H9 (cell line): ENCODE data around the gene ADGRL2. TPM values are rescaled to one million over a fixed set of nuclear protein-coding genes. Genes with fewer than 3 reads are reported as not detected.

Experiments
- DNase-seq: peaks from one replicate; pipeline ENCODE4 v3.0.0-alpha.2; 2017
- H2AFZ ChIP-seq: one replicate; pipeline ENCODE4 v1.6.1; 2013; ENCODE audit warnings: mild to moderate bottlenecking, low read length, control low read depth, moderate library complexity
- H2AK5ac ChIP-seq: 2 replicates; pipeline ENCODE4 v1.6.1; 2013; ENCODE audit warnings: low read length, control low read depth, mixed read lengths; ENCODE audit not compliant: insufficient read length
- H2BK120ac ChIP-seq: one replicate; pipeline ENCODE4 v1.6.1; 2013; ENCODE audit warnings: low read depth, mild to moderate bottlenecking, low read length, control low read depth, inconsistent platforms; ENCODE audit not compliant: poor library complexity, severe bottlenecking
- H2BK12ac ChIP-seq: 2 replicates; pipeline ENCODE4 v1.6.1; 2013; ENCODE audit warnings: low read length, control low read depth, mixed read lengths, low read depth; ENCODE audit not compliant: insufficient read length
- H2BK15ac ChIP-seq: 2 replicates; pipeline ENCODE4 v1.6.1; 2013; ENCODE audit warnings: low read depth, low read length, control low read depth
- H2BK20ac ChIP-seq: one replicate; pipeline ENCODE4 v1.6.1; 2013; ENCODE audit warnings: low read depth, mild to moderate bottlenecking, low read length, control low read depth, inconsistent platforms; ENCODE audit not compliant: poor library complexity, severe bottlenecking
- H2BK5ac ChIP-seq: 2 replicates; pipeline ENCODE4 v1.6.1; 2013; ENCODE audit warnings: low read length, control low read depth, mixed read lengths; ENCODE audit not compliant: insufficient read length
- H3K14ac ChIP-seq: 2 replicates; pipeline ENCODE4 v1.6.1; 2013; ENCODE audit warnings: low read length, control low read depth; ENCODE audit not compliant: insufficient read depth
- H3K18ac ChIP-seq: 2 replicates; pipeline ENCODE4 v1.6.1; 2013; ENCODE audit warnings: low read depth, mild to moderate bottlenecking, mixed read lengths, low read length, control low read depth; ENCODE audit not compliant: insufficient read length
- H3K23ac ChIP-seq: 2 replicates; pipeline ENCODE4 v1.6.1; 2013; ENCODE audit warnings: low read length, control low read depth, mixed read lengths, low read depth; ENCODE audit not compliant: insufficient read length
- H3K23me2 ChIP-seq: 2 replicates; pipeline ENCODE4 v1.6.1; 2013; ENCODE audit warnings: low read depth, mild to moderate bottlenecking, mixed read lengths, low read length, control low read depth; ENCODE audit not compliant: insufficient read length, poor library complexity, severe bottlenecking
- H3K27ac ChIP-seq: 2 replicates; pipeline ENCODE4 v1.5.1; 2013; ENCODE audit warnings: low read length, control low read depth, mixed read lengths, low read depth; ENCODE audit not compliant: insufficient read length
- H3K27me3 ChIP-seq: 2 replicates; pipeline ENCODE4 v1.6.1; 2013; ENCODE audit warnings: low read length, control low read depth, inconsistent platforms; ENCODE audit not compliant: insufficient read depth
- H3K4ac ChIP-seq: 2 replicates; pipeline ENCODE4 v1.6.1; 2013; ENCODE audit warnings: low read depth, mild to moderate bottlenecking, control low read depth, inconsistent platforms, low read length, moderate library complexity
- H3K4me1 ChIP-seq: 2 replicates; pipeline ENCODE4 v1.6.1; 2013; ENCODE audit warnings: low read length, control low read depth, inconsistent platforms; ENCODE audit not compliant: insufficient read depth
- H3K4me2 ChIP-seq: 2 replicates; pipeline ENCODE4 v1.6.1; 2013; ENCODE audit warnings: low read length, control low read depth, mixed read lengths; ENCODE audit not compliant: insufficient read length, insufficient read depth
- H3K56ac ChIP-seq: 2 replicates; pipeline ENCODE4 v1.6.1; 2013; ENCODE audit warnings: low read depth, mild to moderate bottlenecking, mixed read lengths, low read length, control low read depth; ENCODE audit not compliant: insufficient read length
- H3K79me1 ChIP-seq: 2 replicates; pipeline ENCODE4 v1.6.1; 2013; ENCODE audit warnings: low read depth, mild to moderate bottlenecking, moderate library complexity, low read length, control low read depth, inconsistent platforms; ENCODE audit not compliant: insufficient read depth, poor library complexity, severe bottlenecking
- H3K79me2 ChIP-seq: 2 replicates; pipeline ENCODE4 v1.6.1; 2013; ENCODE audit warnings: low read length, control low read depth, inconsistent platforms; ENCODE audit not compliant: insufficient read depth
- H3K9ac ChIP-seq: 2 replicates; pipeline ENCODE4 v1.6.1; 2013; ENCODE audit warnings: low read length, control low read depth, mixed read lengths; ENCODE audit not compliant: insufficient read length; ENCODE audit errors: extremely low read depth
- H3K9me3 ChIP-seq: one replicate; pipeline ENCODE4 v1.6.1; 2013; ENCODE audit warnings: low read depth, low read length, inconsistent platforms; ENCODE audit not compliant: control insufficient read depth
- H3T11ph ChIP-seq: one replicate; pipeline ENCODE4 v1.6.1; 2013; ENCODE audit warnings: mild to moderate bottlenecking, low read length, control low read depth, inconsistent platforms
- H4K20me1 ChIP-seq: one replicate; pipeline ENCODE4 v1.6.1; 2013; ENCODE audit not compliant: control insufficient read depth, insufficient read length, insufficient read depth
- H4K5ac ChIP-seq: 2 replicates; pipeline ENCODE4 v1.6.1; 2013; ENCODE audit warnings: low read depth, mild to moderate bottlenecking, mixed read lengths, low read length, control low read depth; ENCODE audit not compliant: insufficient read length
- H4K8ac ChIP-seq: replicated peaks from 2 replicates; pipeline ENCODE4 v1.6.1; 2013; ENCODE audit warnings: low read length, control low read depth, mixed read lengths, low read depth; ENCODE audit not compliant: insufficient read length
- H4K91ac ChIP-seq: 2 replicates; pipeline ENCODE4 v1.6.1; 2013; ENCODE audit warnings: low read depth, mild to moderate bottlenecking, moderate library complexity, mixed read lengths, low read length, control low read depth; ENCODE audit not compliant: insufficient read length
- H3K27ac Mint-ChIP-seq, 3 experiments: 2 replicates in 2 of 3; 3 replicates in 1 of 3; pipeline ENCODE4 v1.8.0; 2020 to 2021; ENCODE audit warnings: mixed read lengths in 3 of 3, mild to moderate bottlenecking in 1 of 3, moderate library complexity in 1 of 3
- H3K27me3 Mint-ChIP-seq: 2 replicates; pipeline ENCODE4 v1.8.0; 2021; ENCODE audit warnings: low read depth, mild to moderate bottlenecking, moderate library complexity, mixed read lengths
- H3K36me3 Mint-ChIP-seq, 3 experiments: 2 replicates in 2 of 3; 3 replicates in 1 of 3; pipeline ENCODE4 v1.8.0; 2020 to 2021; ENCODE audit warnings: low read depth in 3 of 3, mixed read lengths in 3 of 3; ENCODE audit not compliant: insufficient read depth in 1 of 3
- H3K4me1 Mint-ChIP-seq, 2 experiments: 2 replicates each; pipeline ENCODE4 v1.8.0; 2020; ENCODE audit warnings: mixed read lengths in 2 of 2
- H3K4me3 Mint-ChIP-seq, 2 experiments: 2 replicates in 1 of 2; 3 replicates in 1 of 2; pipeline ENCODE4 v1.8.0; 2020 to 2021; ENCODE audit warnings: mild to moderate bottlenecking in 2 of 2, mixed read lengths in 2 of 2, moderate library complexity in 1 of 2
- H3K9me3 Mint-ChIP-seq, 2 experiments: 2 replicates in 1 of 2; 3 replicates in 1 of 2; pipeline ENCODE4 v1.8.0; 2020; ENCODE audit warnings: mild to moderate bottlenecking in 2 of 2, mixed read lengths in 2 of 2, moderate library complexity in 1 of 2
- WGBS: extraction: QIAGEN DNeasy Blood & Tissue Kit; methylation state at CpG from one replicate; pipeline ENCODE4 v1.1.7; 2013; ENCODE audit warnings: missing lambda C conversion rate, low lambda C conversion rate, mixed read lengths; ENCODE audit not compliant: insufficient read length; ENCODE audit errors: extremely low coverage; 5-methylcytosine and 5-hydroxymethylcytosine counted together
- total RNA-seq: library from RNA; stranded (reverse); gene quantifications from 2 replicates; pipeline ENCODE4 v1.2.1, GENCODE V29; 2021
- TF ChIP-seq, protein P1 (sequence below): fragments of 200-600 bp; sonication (generic); conservative IDR thresholded peaks from 3 replicates; pipeline ENCODE4 v1.8.0; 2021; ENCODE audit warnings: antibody characterized with exemption, mild to moderate bottlenecking

The ADGRL2 gene
- total RNA-seq, 1 experiment from 2014 or later: 119 TPM

DNA sequence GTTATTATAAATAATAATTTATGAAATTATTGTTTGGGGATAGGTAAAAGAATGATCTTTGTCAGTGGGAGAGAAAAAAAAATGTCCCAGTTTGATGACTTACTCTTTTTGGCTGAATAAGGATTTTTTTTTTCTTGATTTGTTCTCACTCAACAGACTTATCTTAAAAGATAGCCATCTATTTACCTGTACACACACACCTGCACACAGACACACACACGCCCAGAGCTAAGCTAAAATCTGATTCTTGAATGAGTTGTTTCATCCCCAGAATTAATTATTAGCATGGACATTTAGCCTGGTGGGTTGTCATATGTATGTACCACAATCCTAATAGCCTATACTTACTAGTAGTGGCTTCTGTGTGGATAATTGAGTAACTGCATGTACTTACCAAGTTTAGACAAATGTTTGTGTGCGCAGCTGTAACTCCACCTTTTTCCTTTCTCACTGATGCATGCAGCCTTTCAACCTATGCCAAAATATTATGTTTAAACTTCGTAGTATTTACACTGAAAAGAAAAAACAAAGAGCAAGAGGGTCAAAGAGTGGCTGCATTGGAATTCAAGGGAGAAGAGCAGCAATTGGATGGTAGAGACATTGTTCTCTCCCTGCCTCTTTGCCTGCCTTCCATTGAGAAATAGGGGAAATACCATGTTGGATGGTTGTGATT lies 174.3 kb downstream of the ADGRL2 start:
- no peak overlapping the region for H3K14ac ChIP-seq
- H3K4me1 ChIP-seq: peaks cover 4% of the 10 kb centered on the region
- no peak overlapping the region for H2BK12ac ChIP-seq
- no peak overlapping the region for H3K9ac ChIP-seq
- no peaks in the 10 kb centered on the region for H4K20me1 ChIP-seq
- no peak overlapping the region for H4K5ac ChIP-seq
- DNase-seq: no peak
- H3K27ac Mint-ChIP-seq: peak overlapping the region; percentile 19 to 94 (median 90); a peak in 6 of 7 replicates
- no peaks in the 10 kb centered on the region for H3K27me3 Mint-ChIP-seq
- no peak overlapping the region for H2BK20ac ChIP-seq
- no peak overlapping the region for H2AFZ ChIP-seq
- no peak overlapping the region for H2BK120ac ChIP-seq
- H3K4me1 Mint-ChIP-seq: peaks cover 49 to 55% of the 10 kb centered on the region in 2 experiments
- H2BK15ac ChIP-seq: no peak overlapping the region
- no peak overlapping the region for H2BK5ac ChIP-seq
- no peaks in the 10 kb centered on the region for H3K79me1 ChIP-seq
- no peaks in the 10 kb centered on the region; the same call in 1 of the 2 replicates for H3K79me2 ChIP-seq
- no peaks in the 10 kb centered on the region for H3K27me3 ChIP-seq
- no peak overlapping the region for H3K4me2 ChIP-seq
- no peak overlapping the region for H3K23ac ChIP-seq
- no peaks in the 10 kb centered on the region for H3K23me2 ChIP-seq
- no peak overlapping the region for H3K4ac ChIP-seq
- no peak overlapping the region for H4K91ac ChIP-seq
- H3K56ac ChIP-seq: no peak overlapping the region
- no CpG with 5 or more reads among the region's 3 CpGs for WGBS
- H3K9me3 ChIP-seq: no peaks in the 10 kb centered on the region
- H2AK5ac ChIP-seq: no peak overlapping the region
- H4K8ac ChIP-seq: no peak overlapping the region
- TF ChIP-seq, protein P1, sequence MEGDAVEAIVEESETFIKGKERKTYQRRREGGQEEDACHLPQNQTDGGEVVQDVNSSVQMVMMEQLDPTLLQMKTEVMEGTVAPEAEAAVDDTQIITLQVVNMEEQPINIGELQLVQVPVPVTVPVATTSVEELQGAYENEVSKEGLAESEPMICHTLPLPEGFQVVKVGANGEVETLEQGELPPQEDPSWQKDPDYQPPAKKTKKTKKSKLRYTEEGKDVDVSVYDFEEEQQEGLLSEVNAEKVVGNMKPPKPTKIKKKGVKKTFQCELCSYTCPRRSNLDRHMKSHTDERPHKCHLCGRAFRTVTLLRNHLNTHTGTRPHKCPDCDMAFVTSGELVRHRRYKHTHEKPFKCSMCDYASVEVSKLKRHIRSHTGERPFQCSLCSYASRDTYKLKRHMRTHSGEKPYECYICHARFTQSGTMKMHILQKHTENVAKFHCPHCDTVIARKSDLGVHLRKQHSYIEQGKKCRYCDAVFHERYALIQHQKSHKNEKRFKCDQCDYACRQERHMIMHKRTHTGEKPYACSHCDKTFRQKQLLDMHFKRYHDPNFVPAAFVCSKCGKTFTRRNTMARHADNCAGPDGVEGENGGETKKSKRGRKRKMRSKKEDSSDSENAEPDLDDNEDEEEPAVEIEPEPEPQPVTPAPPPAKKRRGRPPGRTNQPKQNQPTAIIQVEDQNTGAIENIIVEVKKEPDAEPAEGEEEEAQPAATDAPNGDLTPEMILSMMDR: no peak
- no peak overlapping the region for H3K18ac ChIP-seq
- no peak overlapping the region for H3K4me3 Mint-ChIP-seq
- no peak overlapping the region for H3K27ac ChIP-seq
- no peaks in the 10 kb centered on the region for H3K9me3 Mint-ChIP-seq
- peaks cover 4 to 32% (median 20%) of the 10 kb centered on the region in 3 experiments; a peak in 6 of 7 replicates for H3K36me3 Mint-ChIP-seq
- H3T11ph ChIP-seq: no peak overlapping the region
